Stimulated activated CD8-positive, alpha-beta memory T cell treated with anti-CD3 and anti-CD28 coated beads, Interleukin-2, amount 100 ng/mL, for 1 hour (primary cell): Measurements from ENCODE around the gene NFE2.
"Not testable (repeated sequence)": the region's sequence is repeated elsewhere in the genome, so short reads cannot be mapped to it uniquely, and the experiment has no call there.

Source experiments
- DNase-seq, 2 donors: peaks; one replicate each; pipeline ENCODE4 v3.0.0-alpha.2; 2020; ENCODE audit warnings: low read depth in 2 of 2

NFE2 gene

DNA sequence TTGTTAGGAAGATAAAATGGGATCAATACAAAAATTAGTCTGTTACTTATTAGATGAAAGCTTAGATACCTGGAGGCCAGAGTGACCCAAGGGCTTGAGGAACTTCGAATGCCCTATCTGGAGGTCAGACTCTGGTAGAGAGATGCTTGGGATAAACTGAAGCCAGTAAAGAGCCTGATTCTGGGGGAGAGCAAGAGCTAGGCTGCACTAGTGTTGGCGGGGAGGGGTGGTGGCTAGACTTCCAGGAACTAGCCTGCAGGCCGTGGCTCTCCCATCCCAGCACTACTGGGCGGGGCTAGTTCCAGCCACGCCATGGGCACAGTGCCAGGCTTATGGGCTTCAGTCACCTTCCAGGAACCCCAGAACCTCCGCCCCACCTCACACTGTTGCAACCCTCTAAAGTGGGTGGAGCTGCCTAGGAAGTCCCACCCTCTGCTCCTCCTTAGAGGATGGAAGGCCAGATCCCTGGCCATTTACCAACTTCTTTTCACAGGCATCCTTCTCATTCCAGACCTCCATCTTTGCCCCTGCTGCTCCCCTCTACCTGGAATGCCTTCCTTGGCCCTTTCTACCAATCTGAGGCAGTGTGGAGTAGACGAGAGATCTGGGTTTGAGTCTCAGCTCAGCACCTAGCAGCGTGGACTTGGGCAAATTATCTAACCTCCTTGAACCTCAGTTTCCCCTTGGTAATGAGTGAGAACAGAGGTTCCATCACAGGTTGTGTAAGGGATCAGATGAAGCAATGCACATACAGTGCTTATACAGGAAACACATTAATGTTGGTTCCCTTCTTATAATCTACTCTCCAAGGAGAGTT is 6.3 kb upstream of the NFE2 start:
- DNase-seq: no peak

DNA sequence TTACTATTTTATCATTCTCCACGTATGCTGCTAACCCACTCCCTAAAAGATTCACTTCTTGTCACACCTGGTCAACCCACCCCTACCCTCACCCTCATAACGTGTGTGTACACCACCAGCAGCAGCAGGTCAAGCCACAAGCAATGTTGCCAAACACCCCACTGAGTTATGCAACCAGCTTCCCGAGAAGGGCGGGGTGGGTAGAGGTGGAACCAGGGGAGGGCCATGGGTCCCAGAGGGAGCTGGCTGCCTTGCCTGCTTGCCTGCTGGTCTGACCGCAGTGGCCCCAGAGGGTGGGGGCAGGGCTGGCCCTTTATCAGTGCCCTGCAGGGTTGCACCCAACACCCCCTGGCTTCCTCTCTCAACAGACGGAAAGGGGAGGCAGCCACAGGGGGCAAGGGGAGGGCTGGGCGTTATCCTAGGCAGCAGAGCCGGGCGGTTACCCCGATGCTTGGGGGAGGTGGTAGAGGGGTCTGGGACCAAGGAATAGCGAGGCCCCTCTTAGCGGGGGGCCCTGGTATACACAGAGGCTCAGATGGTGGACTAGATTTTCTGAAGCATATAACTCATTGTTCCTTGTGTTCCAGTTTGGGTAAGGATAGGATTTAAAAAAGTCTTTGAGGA is 3.5 kb upstream of the NFE2 start:
- no peak for DNase-seq

DNA sequence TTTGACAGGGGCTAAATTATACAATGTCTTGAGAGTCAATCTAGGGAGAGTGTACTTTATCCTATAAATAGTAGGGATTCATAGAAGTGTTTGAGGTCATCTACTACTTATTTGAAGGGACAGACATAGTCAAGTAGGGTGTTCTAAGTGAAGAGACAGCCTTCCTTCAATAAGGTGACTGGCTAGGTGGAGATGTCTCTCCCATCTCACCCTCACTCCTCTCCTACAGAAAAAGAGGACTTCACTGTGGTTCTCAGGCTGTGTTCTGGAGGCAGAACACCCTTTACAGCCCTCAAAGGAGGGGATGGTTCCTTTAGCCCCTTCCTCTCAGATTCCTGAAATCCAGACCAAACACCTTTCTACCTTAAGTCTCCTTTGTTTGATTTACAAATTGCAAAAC is 2.8 kb upstream of the NFE2 start:
- no peak for DNase-seq

DNA sequence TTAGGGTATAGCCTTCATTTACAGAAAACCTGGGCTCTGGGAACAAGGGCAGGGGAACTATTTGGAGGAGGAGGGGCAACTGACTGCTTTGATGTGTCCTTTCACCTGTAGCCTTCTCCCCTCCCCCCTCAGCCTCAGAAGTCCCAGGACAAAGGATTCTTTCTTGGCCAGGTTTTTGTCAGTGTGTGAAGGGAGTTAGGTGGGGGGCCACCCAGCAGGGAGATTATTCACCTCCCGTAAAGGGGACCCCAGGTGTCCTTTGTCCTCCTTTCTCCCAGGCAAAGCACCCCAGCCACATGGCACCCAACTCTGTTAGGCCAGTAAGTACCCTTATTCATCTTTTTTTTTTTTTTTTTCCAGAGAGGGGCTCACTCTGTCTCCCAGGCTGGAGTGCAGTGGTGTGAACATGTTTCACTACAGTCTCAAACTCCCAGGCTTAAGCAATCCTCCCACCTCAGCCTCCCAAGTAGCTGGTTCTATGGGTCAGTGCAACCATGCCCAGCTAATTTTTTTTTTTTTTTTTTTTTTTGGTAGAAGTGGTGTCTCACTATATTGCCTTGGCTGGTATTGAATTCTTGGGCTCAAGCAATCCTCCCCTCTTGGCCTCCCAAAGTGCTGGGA is 723 bp upstream of the NFE2 start:
- DNase-seq: no peak

DNA sequence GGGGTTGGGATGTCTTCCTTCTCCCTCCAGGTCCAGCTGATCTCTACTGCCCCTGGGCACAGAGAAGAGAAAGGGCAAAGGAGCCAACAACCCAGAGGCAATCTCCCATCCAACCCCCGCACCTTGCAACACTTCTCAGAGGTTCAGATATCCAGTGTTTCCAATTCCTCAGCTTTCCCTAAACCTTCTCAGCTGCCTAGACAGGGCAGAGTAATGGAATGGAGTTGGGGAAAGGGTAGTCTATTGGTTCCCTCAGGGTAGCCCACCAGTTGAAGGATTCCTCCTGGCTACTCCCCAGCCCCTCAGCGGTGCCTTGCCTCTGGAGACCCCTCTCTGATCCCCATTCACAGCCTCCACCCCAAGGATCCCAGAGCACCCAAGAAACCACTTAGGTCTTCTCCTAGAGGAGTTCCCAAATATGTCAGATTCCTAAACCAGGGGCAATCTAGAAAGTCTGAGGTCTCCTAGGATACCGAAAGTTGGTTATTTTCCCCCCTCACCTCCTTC is 537 bp downstream of the NFE2 start:
- DNase-seq: no peak

DNA sequence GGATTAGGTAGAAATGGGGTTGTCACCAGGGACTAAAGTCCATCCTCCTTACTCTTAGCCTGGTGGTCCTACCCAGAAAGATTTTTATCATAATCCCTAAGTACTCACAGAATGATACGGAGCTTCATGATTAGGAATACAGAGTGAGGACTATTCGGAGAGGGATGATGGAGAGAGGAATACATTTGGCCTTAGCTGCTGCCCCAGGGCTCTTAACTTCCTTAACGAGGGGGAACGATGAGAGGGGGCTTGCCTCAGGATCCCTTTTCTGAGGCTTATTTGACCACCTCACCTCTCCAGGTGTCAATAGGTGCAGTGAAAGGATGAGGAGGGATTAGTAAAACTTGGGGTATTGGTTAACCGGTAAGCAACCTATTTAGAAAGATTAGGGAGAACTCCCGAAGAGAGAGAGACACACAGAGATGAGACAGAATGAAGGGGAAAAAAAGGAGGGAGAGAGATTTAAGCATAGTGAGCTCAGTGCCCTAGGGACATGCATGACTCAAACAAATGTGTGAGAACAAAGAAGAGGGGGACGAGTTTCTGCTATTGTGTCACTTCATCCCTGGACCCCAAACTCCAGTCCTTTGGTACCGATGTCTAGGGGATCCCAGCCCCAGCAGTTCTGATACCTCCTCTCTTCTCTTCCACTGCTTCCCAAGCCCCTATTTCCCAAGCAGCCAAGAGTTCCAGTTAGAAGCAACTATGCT is 1.1 kb downstream of the NFE2 start:
- no peak for DNase-seq

DNA sequence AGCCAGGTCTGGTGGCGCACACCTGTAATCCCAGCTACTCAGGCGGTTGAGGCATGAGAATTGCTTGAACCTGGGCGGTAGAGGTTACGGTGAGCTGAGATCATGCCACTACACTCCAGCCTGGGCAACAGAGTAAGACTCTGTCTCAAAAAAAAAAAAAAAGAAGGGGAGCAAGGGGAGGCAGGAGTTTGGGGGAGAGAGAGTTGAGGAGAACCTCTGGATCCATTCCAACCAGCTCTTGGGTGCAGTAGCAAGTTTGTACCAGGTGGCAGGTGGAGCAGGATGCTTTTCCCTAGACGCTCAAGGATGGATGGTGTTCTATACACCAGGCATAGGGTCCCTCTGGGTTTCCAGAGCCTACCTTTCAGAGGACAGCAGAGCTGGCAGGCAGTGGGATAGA is 1.9 kb downstream of the NFE2 start:
- DNase-seq: no peak

DNA sequence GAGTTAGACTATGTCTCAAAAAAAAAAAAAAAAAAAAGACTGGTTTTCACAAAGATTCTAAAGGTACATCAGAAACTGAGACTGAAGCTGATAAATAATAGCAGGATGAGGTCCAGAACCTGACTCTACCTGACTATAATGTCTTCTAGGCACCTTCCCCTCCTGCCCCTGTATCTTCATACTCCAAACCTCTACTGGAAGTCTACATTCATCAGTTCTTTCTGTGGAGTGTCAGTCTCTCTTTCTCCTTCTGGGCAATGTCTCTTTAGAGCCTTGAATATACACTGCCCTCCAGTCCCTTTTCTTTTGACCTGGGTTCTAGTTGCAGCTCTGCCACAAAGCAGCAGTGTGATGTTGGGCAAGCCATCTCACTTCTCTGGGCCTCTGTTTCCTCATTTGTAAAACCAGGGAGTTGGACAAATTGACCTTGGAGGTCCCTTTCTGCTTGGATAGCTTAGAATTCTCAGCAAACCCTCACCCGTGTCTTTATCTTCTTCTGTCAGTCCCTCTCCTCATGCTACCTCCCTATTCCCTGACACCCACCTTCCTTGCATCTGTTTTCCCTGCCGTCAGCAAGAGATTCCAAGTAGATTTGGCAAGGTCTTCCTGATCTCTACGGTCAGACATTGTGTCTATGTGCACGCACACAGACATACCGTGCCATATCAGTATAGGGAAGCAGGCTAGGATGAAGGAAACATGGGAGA is 4.3 kb downstream of the NFE2 start:
- no peak for DNase-seq

DNA sequence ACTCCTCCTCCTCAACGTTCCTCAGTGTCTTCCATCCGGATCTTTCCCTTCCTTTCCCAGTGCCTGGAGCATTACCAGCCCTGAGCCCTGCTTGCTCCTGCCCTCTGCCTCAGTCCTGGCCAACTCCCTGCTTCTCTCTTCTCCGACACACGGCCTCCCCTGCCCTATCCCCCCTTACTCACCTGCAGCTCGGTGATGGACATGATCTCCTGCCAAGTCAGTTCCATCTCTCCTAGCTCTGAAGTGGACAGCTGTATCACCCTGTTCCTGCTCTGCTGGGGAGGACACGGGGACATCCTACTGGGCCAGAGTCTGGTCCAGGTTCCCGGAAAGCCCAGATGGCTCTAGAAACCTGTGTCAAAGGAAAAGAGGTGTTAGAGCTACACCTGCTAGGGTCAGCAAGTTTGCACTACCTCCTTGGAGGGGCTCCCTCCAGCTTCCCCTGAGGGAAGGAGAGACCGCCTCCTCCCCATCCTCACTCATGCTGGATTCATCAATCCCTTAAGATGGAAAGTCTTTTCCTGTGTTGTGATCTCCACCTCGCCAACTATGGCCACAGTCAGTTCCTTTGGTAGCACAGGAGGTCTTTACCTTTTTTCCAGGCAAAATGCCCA is 5.8 kb downstream of the NFE2 start:
- DNase-seq: no peak

DNA sequence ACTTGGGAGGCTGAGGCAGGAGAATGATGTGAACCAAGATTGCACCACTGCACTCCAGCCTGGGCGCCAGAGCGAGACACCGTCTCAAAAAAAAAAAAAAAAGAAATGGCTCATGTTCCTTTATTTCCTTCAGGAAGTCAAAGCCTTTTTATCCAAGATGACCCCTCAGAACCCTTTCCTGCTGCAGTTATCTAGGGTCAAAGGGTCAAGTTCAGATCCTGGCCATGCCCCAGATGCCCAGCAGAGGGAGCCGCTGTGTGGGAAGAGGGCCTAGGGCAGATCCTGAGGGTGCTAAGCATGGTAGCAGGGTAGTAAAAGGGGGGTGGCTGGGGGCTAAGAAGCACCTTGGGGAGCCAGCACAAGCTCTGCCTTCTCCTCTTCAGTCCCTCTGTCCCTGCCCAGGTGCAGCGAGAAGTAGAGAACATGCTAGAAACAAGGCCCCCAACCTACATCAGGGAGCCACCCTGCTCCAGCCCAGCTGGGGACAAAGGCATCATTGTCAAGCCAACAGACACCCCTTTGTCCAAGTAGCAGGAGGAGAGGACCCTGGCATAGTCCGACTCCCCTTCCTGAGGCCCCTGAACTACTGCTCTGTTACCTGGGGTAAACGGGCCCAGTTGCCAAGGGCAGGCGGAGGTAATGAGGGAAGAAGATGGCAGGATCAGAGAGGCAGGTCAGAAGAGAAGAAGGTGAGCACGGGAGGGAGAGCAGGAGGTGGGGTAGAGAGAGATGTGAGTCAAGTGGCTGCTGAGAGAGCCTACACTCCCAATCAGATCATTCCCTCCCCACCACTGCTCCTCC is 6.5 kb downstream of the NFE2 start:
- no peak for DNase-seq

DNA sequence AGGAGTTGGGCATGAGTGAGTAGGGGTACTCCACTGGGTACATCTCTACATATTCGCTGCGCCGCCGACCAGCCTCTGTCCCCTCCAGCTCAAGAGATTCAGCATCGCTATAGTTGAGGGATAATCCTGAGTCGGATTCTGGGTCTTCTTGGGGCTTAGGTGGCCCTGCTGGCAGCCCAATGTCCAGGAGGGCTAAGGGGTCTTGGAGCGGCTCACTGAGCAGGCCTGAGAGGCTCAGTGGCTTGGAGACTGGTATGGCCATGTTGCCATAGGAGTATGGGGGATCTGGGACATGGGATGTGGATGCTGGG is 7.9 kb downstream of the NFE2 start:
- no peak for DNase-seq

DNA sequence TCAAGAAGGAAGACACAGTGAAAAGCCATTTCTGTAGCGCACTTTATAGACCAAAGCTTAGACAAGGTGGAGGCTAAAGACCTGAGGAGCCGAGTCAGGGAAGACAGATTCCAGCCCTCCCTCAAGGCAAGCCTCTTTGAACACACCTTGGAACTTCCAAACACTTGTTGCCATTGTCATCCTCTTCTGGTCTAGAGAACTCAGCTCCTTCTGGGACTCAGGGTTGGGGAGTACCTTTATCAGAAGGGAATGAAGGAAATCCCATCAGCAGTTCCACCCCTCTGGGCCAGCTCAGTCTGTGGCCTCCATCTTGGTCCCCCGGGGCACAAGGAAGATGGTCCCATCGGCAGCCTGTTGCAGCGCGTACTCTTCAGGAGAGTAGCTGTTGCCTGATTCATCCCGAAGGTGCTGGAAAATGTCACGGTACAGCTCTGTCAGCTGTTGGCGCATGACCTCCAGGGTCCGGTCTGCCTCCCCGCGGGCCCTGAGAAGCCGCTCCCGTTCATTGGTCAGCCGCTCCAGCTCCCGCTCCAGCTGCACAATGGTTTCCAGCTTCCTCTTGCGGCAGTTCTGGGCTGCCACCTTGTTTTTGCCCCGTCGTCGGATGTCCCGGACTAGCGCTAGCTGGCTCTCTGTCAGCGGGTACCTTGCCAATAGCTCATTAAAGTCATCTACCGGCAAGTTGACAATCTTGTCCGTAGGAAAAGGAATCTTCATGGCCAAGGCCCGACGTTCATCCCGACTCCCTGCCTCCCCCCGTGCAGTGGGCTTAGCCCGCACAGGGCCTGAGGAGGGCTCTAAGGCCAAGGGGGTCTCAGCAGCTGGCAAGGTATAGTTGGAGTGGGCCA is 8.5 kb downstream of the NFE2 start:
- DNase-seq: no peak

DNA sequence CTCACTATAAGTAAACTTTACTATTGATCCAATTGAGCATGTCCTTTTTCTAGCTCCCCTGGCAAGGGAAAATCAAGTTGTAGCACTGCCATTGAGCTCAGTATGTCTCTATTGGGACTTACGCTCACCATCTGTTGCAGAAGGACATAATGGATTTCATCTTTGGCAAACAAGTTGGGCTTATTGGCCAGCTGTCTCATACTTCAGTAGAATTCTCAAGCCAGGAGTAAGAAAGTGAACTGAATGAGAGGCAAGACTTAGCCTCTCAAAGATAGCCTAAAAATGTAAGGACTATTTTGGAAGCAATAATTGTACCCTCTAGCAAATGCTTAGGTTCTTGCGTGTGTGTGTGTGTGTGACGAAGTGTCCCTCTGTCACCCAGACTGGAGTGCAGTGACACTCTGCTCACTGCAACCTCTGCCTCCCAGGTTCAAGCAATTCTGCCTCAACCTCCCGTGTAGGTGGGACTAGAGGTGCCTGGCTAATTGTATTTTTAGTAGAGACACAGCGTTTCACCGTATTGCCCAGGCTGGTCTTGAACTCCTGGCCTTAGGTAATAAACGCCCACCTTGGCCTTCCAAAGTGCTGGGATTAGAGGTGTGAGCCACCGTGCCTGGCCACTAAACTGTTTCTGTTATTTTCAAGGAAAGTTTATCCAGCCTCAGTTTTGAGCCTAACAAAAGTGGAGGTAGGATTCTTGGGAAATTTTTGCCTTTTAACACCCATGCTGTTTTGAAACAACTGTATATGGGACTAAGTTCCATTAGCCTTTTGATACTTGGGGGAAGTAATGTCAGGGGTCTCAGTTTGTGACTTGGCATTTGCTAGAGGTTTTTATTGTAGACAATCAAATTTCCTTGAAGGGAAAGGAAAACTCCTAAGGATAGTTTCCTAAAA is 13.3 kb downstream of the NFE2 start:
- DNase-seq: no peak

DNA sequence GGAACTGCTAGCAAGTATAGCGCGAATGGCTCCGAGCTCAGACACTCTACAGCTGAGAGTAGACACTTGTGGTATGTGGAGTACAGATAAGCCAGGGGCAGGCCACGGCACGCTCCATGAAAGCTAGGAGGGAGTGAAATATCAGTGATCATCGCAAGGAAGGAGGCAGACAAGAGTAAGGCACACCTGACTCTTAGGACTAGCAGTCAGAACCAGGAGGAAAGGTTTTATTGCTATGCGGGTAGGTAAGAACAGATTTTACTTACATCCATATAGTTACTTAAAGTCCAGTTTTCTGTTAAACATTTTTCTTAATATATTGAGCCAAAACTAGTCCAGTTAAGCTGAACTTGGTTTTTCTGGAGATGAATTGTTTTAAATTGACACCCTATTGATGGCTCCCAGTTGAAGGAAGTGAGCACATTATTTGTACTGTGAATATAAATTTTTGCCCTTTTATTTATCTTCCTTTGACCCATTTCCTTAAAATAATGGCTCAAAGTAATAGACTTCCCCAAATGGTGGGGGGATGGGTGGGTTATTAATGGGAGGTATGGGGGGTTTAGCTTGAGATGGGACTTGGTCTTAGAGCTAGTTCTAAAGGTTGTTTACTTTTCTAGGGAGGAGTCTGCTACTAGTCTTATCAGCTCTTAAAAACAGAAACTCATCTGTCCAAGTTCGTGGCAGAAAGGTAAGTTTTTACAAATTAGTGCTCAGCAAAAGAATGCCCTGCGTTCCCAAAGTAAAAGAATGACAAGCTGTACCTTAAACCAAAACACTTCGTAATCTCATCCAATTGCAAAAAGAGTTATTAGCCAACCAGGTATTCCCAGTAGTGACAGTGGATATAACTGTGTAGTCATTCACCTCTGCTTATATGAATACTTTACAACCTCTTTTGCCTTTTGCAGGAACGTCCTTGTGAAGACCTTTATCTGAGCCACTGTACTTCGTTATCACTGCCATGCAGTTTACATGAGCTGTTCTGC is 14.5 kb downstream of the NFE2 start:
- DNase-seq: no peak

DNA sequence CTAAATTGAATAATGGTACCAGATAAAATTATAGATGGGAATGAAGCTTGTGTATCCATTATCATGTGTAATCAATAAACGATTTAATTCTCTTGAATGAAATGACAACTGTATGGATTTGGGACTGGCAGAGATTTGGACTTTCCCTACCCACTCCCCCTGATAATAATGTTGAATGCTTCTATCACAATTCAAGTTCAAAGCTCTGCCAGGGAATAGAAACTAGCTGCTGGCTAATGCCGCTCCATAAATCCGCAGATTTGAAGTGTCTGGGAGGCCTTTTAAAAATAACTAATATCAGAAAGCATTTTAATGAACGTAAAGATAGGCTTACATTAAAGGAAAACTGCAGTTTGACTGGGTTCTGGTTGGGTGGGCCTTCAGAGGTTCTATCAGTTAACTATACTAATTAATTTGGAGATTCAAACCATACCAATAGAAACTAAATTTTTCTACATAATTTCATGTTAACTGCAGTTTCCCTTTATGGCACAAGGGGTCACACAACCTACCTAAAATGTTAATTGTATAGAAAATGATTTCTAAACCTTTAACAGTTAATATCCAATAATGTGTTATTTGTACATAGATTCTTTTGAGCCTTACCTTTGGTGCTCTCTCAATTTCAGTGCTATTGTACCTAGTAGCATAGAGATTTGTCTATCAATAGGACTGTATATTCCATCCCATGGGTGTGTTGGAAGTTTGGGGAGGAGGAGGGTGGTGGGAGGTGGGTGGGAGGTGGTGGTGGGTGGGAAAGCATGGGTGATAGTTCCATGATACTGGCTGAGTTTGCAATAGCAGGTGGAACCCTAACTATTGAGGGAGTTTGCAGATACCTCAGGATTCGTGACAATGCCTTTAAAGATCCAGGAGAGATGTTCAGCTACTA is 15.4 kb downstream of the NFE2 start:
- no peak for DNase-seq

DNA sequence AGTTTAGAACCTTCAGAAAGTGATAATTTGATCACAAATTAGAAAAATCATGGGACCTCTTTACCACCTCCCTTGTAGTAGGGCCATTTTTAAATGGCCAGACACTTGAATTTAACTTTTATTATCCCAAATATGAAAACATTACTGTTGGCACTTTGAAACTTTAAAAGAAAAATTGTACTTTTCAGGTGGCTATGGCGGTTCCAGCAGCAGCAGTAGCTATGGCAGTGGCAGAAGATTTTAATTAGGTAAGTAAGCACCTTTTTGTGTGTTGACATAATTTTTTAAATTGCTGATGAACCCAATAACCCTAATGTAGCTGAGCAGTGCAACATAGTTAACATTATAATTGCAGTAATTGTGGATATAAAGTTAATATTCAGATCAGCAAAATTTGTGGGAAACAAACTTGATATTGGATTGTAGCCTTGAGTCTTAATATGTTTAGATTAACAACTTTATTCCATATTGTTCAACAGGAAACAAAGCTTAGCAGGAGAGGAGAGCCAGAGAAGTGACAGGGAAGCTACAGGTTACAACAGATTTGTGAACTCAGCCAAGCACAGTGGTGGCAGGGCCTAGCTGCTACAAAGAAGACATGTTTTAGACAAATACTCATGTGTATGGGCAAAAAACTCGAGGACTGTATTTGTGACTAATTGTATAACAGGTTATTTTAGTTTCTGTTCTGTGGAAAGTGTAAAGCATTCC is 16.6 kb downstream of the NFE2 start:
- not testable (repeated sequence) for DNase-seq
